HepG2 (cell line): ENCODE data around the gene TBC1D20. TPM values are rescaled to one million over a fixed set of nuclear protein-coding genes. Genes with fewer than 3 reads are reported as not detected.

Experiments
- ATAC-seq: fragments of 200-7000 bp; cut with Tn5 transposase; 3 replicates; pipeline ENCODE4 v1.9.1; 2020; ENCODE audit warnings: mild to moderate bottlenecking, moderate library complexity
- BruUV-seq: library from RNA; stranded (reverse); fragments of 400-500 nt; replicated peaks from 2 replicates; lab custom pipeline; 2021; lab: Mats Ljungman, UMichigan
- CTCF ChIA-PET: fragments of 300-600 bp; formaldehyde crosslinking; extraction: SDS; loops from one replicate; lab custom pipeline; 2021; ENCODE audit warnings: low total read pairs, inconsistent platforms, low intra/inter-chr PET ratio; lab: Yijun Ruan, JAX
- POLR2A ChIA-PET: fragments of 350-600 bp; sonication (Branson Sonifier 250); formaldehyde crosslinking; loops from one replicate; lab custom pipeline; 2020; ENCODE audit warnings: antibody characterized with exemption, inconsistent platforms; lab: Yijun Ruan, JAX
- DNase-seq: peaks from one replicate; pipeline ENCODE4 v3.0.0-alpha.2; 2015; ENCODE audit warnings: low spot score
- FAIRE-seq: peaks from 3 replicates; lab custom pipeline; 2011; peaks lifted over from hg19 to GRCh38; lab: Jason Lieb, UNC
- H2AFZ ChIP-seq: one replicate; pipeline ENCODE4 v1.6.1; 2011; ENCODE audit warnings: low read length, inconsistent platforms
- H3K27ac ChIP-seq: fragments of 300-600 bp; 3 replicates; pipeline ENCODE4 v1.8.0; 2011; ENCODE audit warnings: mixed run types, mild to moderate bottlenecking, mixed read lengths, low read length, inconsistent platforms; ENCODE audit not compliant: insufficient read depth; ENCODE audit errors: extremely low read length
- H3K27me3 ChIP-seq, 2 experiments: fragments of 200-600 bp in 1 of 2; 2 replicates in 1 of 2; 3 replicates in 1 of 2; pipeline versions ENCODE4 v1.6.0 to v1.8.0; 2011; ENCODE audit warnings: low read length in 2 of 2, mild to moderate bottlenecking in 2 of 2, moderate library complexity in 2 of 2, inconsistent platforms in 1 of 2; ENCODE audit not compliant: insufficient read depth in 2 of 2, control insufficient read depth in 1 of 2
- H3K36me3 ChIP-seq, 2 experiments: fragments of 200-600 bp in 1 of 2; replicated peaks in 1 of 2; 2 replicates in 1 of 2; 3 replicates in 1 of 2; pipeline versions ENCODE4 v1.5.1 to v1.8.0; 2011; ENCODE audit warnings: low read length in 2 of 2, inconsistent platforms in 1 of 2; ENCODE audit not compliant: insufficient read depth in 2 of 2, control insufficient read depth in 1 of 2
- H3K4me1 ChIP-seq: 2 replicates; pipeline ENCODE4 v1.5.1; 2012; ENCODE audit warnings: low read length, inconsistent platforms; ENCODE audit not compliant: insufficient read depth
- H3K4me2 ChIP-seq: 2 replicates; pipeline ENCODE4 v1.6.0; 2011; ENCODE audit warnings: low read depth, low read length, inconsistent platforms
- H3K4me3 ChIP-seq, 3 experiments: fragments of 200-600 bp in 1 of 3; sonication (generic), shearing (Covaris generic) in 1 of 3; replicated peaks in 1 of 3; 2 replicates each; pipeline ENCODE4 v1.5.1; 2011 to 2016; ENCODE audit warnings: low read length in 3 of 3, inconsistent platforms in 2 of 3, low read depth in 2 of 3, mild to moderate bottlenecking in 2 of 3, control low read depth in 1 of 3, mixed read lengths in 1 of 3; ENCODE audit not compliant: insufficient read depth in 1 of 3
- H3K79me2 ChIP-seq: one replicate; pipeline ENCODE4 v1.6.1; 2011; ENCODE audit warnings: low read length, inconsistent platforms; ENCODE audit not compliant: insufficient read depth
- H3K9ac ChIP-seq: 2 replicates; pipeline ENCODE4 v1.6.0; 2011; ENCODE audit warnings: mild to moderate bottlenecking, low read depth, low read length, inconsistent platforms; ENCODE audit not compliant: insufficient read depth
- H3K9me3 ChIP-seq: 2 replicates; pipeline ENCODE4 v1.5.1; 2012; ENCODE audit warnings: mild to moderate bottlenecking, low read length
- H4K20me1 ChIP-seq: 2 replicates; pipeline ENCODE4 v1.6.0; 2011; ENCODE audit warnings: inconsistent platforms, mild to moderate bottlenecking, low read length, moderate library complexity; ENCODE audit not compliant: insufficient read depth
- BCL6 ChIP-seq: IDR thresholded peaks from 2 replicates; pipeline ENCODE4 v1.6.1; 2016; ENCODE audit warnings: missing genetic modification reagents, missing compliant biosample characterization
- FLYWCH1 ChIP-seq: sonication (generic); formaldehyde crosslinking; IDR thresholded peaks from 2 replicates; pipeline ENCODE4 v1.8.1; 2023; ENCODE audit warnings: mild to moderate bottlenecking, missing genetic modification reagents
- GABPA ChIP-seq, 2 experiments: IDR thresholded peaks; 2 replicates each; pipeline ENCODE4 v1.6.1; 2011 to 2016; ENCODE audit warnings: low read depth in 2 of 2, low read length in 1 of 2, missing biosample characterization in 1 of 2, missing genetic modification characterization in 1 of 2
- NFRKB ChIP-seq: fragments of 450-650 bp; IDR thresholded peaks from 2 replicates; pipeline ENCODE4 v1.6.1; 2017
- POLR2G ChIP-seq: fragments of 200-400 bp; formaldehyde crosslinking; IDR thresholded peaks from 2 replicates; pipeline ENCODE4 v1.6.1; 2018; ENCODE audit warnings: mild to moderate bottlenecking, low read depth, low read length, moderate library complexity
- RNF2 ChIP-seq: fragments of 450-650 bp; conservative IDR thresholded peaks from 2 replicates; pipeline ENCODE4 v1.6.1; 2016; ENCODE audit warnings: low read depth
- SMARCC2 ChIP-seq: fragments of 450-650 bp; IDR thresholded peaks from 2 replicates; pipeline ENCODE4 v1.6.1; 2017; ENCODE audit warnings: antibody characterized with exemption, mild to moderate bottlenecking
- SMARCE1 ChIP-seq: fragments of 450-650 bp; IDR thresholded peaks from 2 replicates; pipeline ENCODE4 v1.6.1; 2017; ENCODE audit warnings: borderline replicate concordance
- SNRNP70 ChIP-seq: fragments of 200-400 bp; formaldehyde crosslinking; IDR thresholded peaks from 2 replicates; pipeline ENCODE4 v1.6.1; 2017; ENCODE audit warnings: mild to moderate bottlenecking, low read depth, low read length, moderate library complexity
- SRSF1 ChIP-seq: fragments of 200-400 bp; formaldehyde crosslinking; optimal IDR thresholded peaks from 2 replicates; pipeline ENCODE3; 2017; ENCODE audit warnings: mild to moderate bottlenecking, low read depth, low read length, moderate library complexity
- SYNCRIP ChIP-seq: fragments of 200-400 bp; formaldehyde crosslinking; IDR thresholded peaks from 2 replicates; pipeline ENCODE4 v1.6.1; 2018; ENCODE audit warnings: mild to moderate bottlenecking, low read depth, low read length; ENCODE audit not compliant: insufficient read depth
- TOE1 ChIP-seq: sonication (generic); formaldehyde crosslinking; IDR thresholded peaks from 2 replicates; pipeline ENCODE4 v1.4.0; 2020; ENCODE audit warnings: mild to moderate bottlenecking, missing genetic modification reagents
- ZNF501 ChIP-seq: sonication (generic); formaldehyde crosslinking; IDR thresholded peaks from 2 replicates; pipeline ENCODE4 v1.5.1; 2020; ENCODE audit warnings: mild to moderate bottlenecking, moderate library complexity, missing genetic modification reagents
- ZNF616 ChIP-seq: sonication (generic); formaldehyde crosslinking; IDR thresholded peaks from 2 replicates; pipeline ENCODE4 v1.5.0; 2020; ENCODE audit warnings: low read depth, mild to moderate bottlenecking, missing genetic modification reagents
- ZNF629 ChIP-seq: sonication (generic); formaldehyde crosslinking; conservative IDR thresholded peaks from 2 replicates; pipeline ENCODE4 v1.5.0; 2020; ENCODE audit warnings: missing genetic modification reagents
- ZNF841 ChIP-seq: sonication (generic); formaldehyde crosslinking; IDR thresholded peaks from 2 replicates; pipeline ENCODE4 v1.8.1; 2023; ENCODE audit warnings: missing genetic modification reagents, borderline replicate concordance
- ZSCAN21 ChIP-seq: sonication (generic); formaldehyde crosslinking; IDR thresholded peaks from 2 replicates; pipeline ENCODE4 v1.8.0; 2022; ENCODE audit warnings: mild to moderate bottlenecking, missing genetic modification reagents, moderate library complexity, borderline replicate concordance
- WGBS: methylation state at CpG from one replicate; pipeline ENCODE4 v1.1.6; 2017; ENCODE audit warnings: low lambda C conversion rate; 5-methylcytosine and 5-hydroxymethylcytosine counted together
- in situ Hi-C: cut with HindIII; loops from 2 replicates; pipeline ENCODE4 v1.10.0; 2017; ENCODE audit warnings: low pct_unique_long_range_greater_than_20kb; ENCODE audit not compliant: extremely low pct_ligation_motif_present
- intact Hi-C: fragments of 100-400 bp; cut with micrococcal nuclease; formaldehyde crosslinking; loops from one replicate; pipeline ENCODE4 v1.10.0; 2022; ENCODE audit not compliant: unreplicated experiment
- polyA plus RNA-seq, 8 experiments: library from polyadenylated mRNA; depleted of rRNA in 3 of 8; stranded (reverse) in 7 of 8; unstranded in 1 of 8; fragments of >200 nt; fragmentation: Illumina TruSeq in 4 of 8; extraction: Trizol in 4 of 8; gene quantifications; 2 replicates each; pipeline versions ENCODE4 v1.2.1 to v1.2.3, GENCODE V29; 2011 to 2016; ENCODE audit warnings: low read depth in 4 of 8, missing spikeins in 1 of 8, mixed read lengths in 1 of 8; ENCODE audit not compliant: insufficient read depth in 1 of 8
- total RNA-seq, 5 experiments: library from RNA; depleted of rRNA; stranded (reverse); fragments of >200 nt; fragmentation: Illumina TruSeq; extraction: Trizol; gene quantifications; 2 replicates each; pipeline ENCODE4 v1.2.3, GENCODE V29; 2016; ENCODE audit warnings: low read depth in 1 of 5
- TF ChIP-seq, protein P1 (sequence below): sonication (generic); formaldehyde crosslinking; IDR thresholded peaks from 2 replicates; pipeline ENCODE4 v1.5.0; 2020; ENCODE audit warnings: missing genetic modification reagents
- TF ChIP-seq, protein P2 (sequence below): sonication (generic); formaldehyde crosslinking; IDR thresholded peaks from 2 replicates; pipeline ENCODE4 v1.9.0; 2021; ENCODE audit warnings: missing genetic modification reagents, borderline replicate concordance
- TF ChIP-seq, protein P3 (sequence below): sonication (generic); formaldehyde crosslinking; IDR thresholded peaks from 2 replicates; pipeline ENCODE4 v1.9.0; 2021; ENCODE audit warnings: missing genetic modification reagents, mild to moderate bottlenecking, borderline replicate concordance

The TBC1D20 gene
- total and polyA plus RNA-seq, 2 of the 13 experiments (the other 11 are each of a cell fraction or from before 2014, with no cell fraction given), result 36.6 to 47.1 TPM

DNA sequence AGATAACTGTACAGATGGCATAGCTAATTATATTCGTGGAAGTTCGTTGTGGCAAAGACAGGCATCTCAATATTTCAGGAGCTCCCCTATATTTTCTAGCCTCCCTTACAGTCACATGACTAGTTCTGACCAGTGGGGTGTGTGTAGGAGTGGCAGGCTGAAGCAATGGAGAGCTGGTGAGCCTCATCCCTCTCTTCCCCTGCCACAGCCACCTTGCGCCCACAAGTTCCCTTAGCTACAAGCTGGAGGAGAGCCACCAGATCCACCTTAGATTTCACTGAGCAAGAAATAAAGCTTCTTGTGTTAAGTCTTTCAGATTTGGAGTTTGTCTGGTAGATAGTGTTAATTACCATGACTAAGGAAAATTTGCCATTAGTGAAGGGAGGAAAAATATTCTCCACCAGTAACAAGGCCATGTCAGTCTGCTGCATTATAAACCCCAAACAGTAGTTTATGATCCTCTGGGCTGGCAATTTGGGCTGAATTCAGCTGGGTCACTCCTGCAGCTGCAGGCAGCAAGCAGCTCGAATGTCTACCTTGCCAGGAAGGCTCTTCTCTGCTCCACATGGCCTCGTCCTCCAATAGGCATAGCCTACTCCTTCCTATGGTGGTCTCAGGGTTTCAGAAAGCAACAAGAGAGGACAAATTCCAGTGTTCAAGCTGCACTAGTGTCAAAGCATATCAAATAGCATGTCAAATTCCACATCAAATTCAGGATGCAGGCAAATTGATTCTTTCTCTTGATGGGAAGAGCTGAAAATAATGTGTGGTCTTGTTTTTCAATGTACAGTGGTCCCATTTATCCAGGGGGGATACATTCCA, 61.7 kb downstream of the TBC1D20 start:
- ChIA-PET POLR2A (interaction anchor here (0.7 to 29.0 kb wide), 14 partner anchors 9 to 245 kb away, joined by 3 to 1587 read pairs (median 5); partner anchors contain the start of genes NRSN2, SOX12 and TRIB3), CTCF (no interaction called here)
- WGBS, result 71% methylated on average over 5 of the region's 5 CpGs
- Histone ChIP-seq H3K4me2 (peak overlapping the region; percentile 70), H4K20me1 (no peaks in the 10 kb centered on the region), H2AFZ (no peak overlapping the region), H3K79me2 (peaks cover 3% of the 10 kb centered on the region), H3K4me3 (peak overlapping the region in 2 of 3 experiments; percentile 20 to 43; a peak in 4 of 6 replicates), H3K27ac (peak overlapping the region; percentile 99), H3K9me3 (no peaks in the 10 kb centered on the region), H3K4me1 (peaks cover 97% of the 10 kb centered on the region), H3K9ac (peak overlapping the region; percentile 91), H3K27me3 (no peaks in the 10 kb centered on the region), H3K36me3 (peaks cover 12 to 21% of the 10 kb centered on the region in 2 experiments)
- intact Hi-C loops (no loop called here), in situ Hi-C loops (no loop called here)
- FAIRE-seq (peak; percentile 32), DNase-seq (no peak), ATAC-seq (peak; percentile 18)
- BruUV-seq, result TSS peak; percentile 82
- TF ChIP-seq RNF2 (no peak), ZNF616 (CRISPR knock-in tag) (no peak), SYNCRIP (no peak), SMARCE1 (no peak), NFRKB (no peak), BCL6 (CRISPR knock-in tag) (no peak), SMARCC2 (no peak), ZNF629 (CRISPR knock-in tag) (no peak), ZSCAN21 (no peak; the same call in 1 of the 2 replicates), ZNF841 (CRISPR knock-in tag) (no peak), SNRNP70 (no peak), GABPA (IDR thresholded peaks at IDR 0.05; ENCODE audit: low read depth, low read length) (no peak), GABPA (CRISPR knock-in tag; IDR thresholded peaks at IDR 0.05; ENCODE audit: low read depth) (no peak; the same call in 1 of the 2 replicates), ZNF501 (CRISPR knock-in tag) (peak; percentile 17; the same call in 1 of the 2 replicates), FLYWCH1 (CRISPR knock-in tag) (no peak), SRSF1 (no peak), TOE1 (no peak), POLR2G (peak; percentile 92)
- TF ChIP-seq, protein P1, sequence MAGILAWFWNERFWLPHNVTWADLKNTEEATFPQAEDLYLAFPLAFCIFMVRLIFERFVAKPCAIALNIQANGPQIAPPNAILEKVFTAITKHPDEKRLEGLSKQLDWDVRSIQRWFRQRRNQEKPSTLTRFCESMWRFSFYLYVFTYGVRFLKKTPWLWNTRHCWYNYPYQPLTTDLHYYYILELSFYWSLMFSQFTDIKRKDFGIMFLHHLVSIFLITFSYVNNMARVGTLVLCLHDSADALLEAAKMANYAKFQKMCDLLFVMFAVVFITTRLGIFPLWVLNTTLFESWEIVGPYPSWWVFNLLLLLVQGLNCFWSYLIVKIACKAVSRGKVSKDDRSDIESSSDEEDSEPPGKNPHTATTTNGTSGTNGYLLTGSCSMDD, result no peak
- TF ChIP-seq, protein P2, sequence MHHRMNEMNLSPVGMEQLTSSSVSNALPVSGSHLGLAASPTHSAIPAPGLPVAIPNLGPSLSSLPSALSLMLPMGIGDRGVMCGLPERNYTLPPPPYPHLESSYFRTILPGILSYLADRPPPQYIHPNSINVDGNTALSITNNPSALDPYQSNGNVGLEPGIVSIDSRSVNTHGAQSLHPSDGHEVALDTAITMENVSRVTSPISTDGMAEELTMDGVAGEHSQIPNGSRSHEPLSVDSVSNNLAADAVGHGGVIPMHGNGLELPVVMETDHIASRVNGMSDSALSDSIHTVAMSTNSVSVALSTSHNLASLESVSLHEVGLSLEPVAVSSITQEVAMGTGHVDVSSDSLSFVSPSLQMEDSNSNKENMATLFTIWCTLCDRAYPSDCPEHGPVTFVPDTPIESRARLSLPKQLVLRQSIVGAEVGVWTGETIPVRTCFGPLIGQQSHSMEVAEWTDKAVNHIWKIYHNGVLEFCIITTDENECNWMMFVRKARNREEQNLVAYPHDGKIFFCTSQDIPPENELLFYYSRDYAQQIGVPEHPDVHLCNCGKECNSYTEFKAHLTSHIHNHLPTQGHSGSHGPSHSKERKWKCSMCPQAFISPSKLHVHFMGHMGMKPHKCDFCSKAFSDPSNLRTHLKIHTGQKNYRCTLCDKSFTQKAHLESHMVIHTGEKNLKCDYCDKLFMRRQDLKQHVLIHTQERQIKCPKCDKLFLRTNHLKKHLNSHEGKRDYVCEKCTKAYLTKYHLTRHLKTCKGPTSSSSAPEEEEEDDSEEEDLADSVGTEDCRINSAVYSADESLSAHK (CRISPR knock-in tag), result no peak
- TF ChIP-seq, protein P3, sequence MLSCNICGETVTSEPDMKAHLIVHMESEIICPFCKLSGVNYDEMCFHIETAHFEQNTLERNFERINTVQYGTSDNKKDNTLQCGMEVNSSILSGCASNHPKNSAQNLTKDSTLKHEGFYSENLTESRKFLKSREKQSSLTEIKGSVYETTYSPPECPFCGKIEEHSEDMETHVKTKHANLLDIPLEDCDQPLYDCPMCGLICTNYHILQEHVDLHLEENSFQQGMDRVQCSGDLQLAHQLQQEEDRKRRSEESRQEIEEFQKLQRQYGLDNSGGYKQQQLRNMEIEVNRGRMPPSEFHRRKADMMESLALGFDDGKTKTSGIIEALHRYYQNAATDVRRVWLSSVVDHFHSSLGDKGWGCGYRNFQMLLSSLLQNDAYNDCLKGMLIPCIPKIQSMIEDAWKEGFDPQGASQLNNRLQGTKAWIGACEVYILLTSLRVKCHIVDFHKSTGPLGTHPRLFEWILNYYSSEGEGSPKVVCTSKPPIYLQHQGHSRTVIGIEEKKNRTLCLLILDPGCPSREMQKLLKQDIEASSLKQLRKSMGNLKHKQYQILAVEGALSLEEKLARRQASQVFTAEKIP (CRISPR knock-in tag), result no peak
